Stimulated activated CD4-positive, alpha-beta T cell treated with anti-CD3 and anti-CD28 coated beads, TNF-alpha, amount 100 ng/mL, for 4 hours (primary cell): ENCODE results near the gene ITGA6.

Source experiments
- DNase-seq, 3 experiments: peaks; one replicate each; pipeline ENCODE4 v3.0.0-alpha.2; 2020; ENCODE audit warnings: low read depth in 3 of 3

ITGA6 gene

DNA sequence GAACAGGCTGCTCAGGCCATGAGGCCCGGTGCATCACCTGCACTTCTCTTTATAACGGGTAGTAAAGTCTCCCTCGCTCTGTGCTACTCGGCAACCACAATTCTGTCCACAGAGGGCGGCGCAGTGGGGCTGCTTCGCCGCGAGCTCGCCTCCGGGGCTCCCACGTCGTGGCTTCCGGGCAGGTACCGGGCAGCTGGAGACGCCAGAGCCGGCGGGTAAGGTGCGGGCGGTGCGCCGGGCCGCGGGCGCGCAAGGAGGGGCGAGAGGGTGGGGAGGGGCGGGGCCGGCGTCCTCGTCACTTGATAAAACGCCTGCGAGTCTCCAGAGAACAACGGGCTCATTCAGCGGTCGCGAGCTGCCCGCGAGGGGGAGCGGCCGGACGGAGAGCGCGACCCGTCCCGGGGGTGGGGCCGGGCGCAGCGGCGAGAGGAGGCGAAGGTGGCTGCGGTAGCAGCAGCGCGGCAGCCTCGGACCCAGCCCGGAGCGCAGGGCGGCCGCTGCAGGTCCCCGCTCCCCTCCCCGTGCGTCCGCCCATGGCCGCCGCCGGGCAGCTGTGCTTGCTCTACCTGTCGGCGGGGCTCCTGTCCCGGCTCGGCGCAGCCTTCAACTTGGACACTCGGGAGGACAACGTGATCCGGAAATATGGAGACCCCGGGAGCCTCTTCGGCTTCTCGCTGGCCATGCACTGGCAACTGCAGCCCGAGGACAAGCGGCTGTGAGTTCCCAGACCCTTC lies at the start of gene ITGA6:
Gene ITGA6, plus strand, starts transcription at position 331 of the 734 bp plus-strand sequence.
- peak; percentile 57 to 68 (median 66) for DNase-seq

DNA sequence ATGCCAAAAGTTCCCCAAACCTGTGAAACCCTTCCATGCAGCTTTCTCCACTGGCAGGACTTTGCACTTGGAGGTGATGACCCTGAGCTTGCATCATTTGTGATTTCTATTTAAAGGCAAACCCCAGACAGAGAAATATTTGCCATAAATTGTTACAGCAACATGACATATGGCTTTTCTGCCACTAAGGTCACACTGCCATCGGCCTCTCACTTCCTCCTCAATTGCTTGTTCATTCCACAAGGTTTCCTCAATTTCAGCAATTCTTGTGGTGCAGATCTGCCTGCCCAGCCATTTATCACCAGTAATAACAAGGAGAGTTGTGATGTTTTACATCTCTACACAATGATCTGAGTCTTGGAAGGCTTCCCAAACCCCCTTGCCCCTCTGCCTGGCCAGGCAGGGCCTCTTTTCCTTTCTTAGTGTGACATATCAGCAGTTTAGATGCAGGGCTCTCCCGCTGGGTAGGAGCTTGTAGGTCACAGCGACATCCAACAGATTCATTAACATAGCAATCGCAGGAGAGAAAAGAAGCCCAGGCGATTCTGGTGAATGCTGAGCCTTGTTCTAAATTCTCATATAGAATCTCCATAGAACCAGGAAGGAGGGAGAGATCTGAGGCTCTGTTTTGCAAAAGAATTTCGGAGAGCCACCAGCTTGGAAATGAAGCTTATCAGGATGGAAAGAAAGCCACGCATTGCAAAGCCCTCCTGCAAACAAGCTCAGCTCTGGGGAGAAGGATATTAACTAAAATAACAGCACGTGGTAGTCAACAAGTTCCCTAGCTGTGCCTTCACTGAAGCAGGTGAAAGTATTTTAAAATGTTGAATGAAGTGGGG lies 46.7 kb upstream of the ITGA6 start:
- DNase-seq, result no peak

DNA sequence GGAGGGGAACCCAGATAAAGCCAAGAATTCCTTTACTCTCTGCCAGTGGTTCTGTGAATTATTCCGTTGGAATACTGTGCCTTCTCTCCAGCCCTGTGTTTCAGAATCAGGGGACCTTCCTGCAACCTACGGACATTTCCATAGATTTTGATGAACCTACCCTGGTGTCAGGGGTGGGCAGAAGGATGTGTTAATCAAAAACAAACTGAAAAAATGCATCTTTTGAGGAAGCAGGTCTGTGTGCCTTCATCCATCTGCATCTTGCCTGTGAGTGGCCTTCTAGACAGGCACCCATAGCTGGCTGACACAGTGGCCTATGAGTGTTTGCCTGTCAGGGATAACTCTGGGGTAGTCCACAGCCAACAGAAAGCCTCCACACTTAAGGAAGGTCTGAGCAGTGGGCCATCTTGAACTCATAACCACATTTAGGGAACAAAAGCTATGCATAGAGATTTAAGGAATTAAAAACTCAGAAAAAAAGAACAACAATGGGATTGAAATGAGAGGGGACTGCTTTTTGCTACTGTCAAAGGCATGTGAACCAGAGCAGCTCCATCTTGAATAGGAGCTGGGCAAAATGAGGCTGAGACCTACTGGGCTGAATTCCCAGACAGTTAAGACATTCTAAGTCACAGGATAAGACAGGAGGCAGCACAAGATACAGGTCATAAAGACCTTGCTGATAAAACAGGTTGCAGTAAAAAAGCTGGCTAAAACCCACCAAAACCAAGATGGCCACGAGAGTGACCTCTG lies 45.9 kb upstream of the ITGA6 start:
- no peak for DNase-seq

DNA sequence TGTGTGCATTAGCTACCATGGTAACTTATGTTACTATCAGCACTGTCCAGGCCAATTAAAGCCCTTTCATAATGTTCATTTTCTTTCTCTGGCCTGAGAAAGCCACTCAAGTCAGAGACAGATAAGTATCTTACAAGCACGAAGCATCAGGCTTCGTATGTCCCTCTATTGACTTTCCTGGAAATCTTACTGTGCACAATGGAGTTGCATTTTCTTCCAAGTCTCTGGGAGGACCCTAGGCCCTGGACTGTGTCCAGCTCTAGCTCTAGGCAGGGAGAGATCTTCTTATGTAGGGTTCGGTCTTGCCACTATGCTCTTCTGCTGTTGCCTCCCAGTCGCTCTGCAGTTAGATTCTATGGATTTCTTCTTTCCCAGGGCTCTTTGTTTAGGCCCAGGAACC lies 40.0 kb upstream of the ITGA6 start:
- no peak for DNase-seq

DNA sequence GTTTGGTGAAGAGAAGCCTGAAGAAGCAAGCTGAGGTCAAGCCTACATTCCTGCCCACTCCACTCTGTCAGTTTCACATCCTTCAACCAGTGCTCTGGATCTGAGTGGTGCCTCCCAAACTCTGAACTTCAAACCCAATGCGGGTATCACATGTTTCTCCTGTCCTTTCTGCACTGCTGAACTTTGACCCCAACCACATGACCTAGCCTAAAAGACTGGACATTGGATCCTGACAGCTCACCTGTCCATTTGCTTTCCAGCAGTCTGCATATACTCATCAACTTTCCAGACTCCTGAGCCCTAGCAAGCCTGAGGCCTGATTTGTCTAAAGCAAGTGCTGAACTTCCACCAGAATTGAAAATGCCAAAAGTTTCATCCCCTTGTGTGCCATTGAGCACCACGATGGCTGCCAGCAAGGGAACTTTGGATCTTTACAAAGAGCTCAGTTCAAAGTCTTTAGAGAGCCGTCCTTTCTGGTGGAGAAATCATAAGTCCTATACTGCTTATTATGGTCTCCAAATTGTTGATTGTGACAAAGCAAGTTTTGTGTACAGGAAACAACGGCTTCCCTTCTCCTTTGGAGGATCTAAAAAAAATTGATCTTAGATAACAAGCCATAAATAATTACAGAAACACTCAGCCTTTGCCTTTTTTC lies 37.6 kb upstream of the ITGA6 start:
- DNase-seq, result no peak

DNA sequence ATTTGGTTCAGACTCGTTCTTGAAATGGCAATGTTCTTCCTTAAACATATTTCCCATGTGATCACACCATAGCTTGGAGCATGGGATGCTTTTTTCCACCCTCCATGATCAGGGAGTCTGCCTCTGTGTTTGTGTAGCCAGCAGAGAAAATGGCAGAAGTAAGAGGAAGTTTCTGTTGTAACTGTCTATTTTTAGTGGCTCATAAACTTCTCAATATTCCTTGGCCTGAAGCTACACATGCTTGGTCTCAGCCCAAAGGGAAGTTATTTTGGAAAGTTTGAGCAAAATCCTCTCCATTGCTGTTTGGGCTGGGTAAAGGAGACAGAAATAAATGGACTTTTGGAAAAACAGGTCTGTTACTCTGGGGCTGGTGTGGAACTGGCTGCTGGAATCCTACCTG lies 33.4 kb upstream of the ITGA6 start:
- DNase-seq, result no peak

DNA sequence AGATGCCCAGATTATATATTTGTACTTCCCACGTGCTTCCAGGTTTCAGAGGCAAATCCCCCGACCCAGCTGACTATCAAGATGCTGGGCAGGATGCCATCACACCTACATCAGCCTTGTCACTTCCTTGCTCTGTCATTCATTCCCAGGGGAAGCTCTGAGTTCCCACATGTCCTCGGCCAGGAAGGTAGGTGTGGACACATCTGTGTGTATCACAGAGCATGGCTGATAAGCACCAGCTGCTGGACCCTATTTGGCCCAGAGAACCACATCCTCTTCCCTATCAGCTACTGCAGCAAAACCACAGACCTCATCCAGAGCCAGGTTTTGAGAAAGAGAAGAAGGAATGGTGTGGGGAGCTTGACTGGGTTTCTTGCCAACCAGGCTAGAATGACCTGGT lies 31.9 kb upstream of the ITGA6 start:
- DNase-seq, result no peak

DNA sequence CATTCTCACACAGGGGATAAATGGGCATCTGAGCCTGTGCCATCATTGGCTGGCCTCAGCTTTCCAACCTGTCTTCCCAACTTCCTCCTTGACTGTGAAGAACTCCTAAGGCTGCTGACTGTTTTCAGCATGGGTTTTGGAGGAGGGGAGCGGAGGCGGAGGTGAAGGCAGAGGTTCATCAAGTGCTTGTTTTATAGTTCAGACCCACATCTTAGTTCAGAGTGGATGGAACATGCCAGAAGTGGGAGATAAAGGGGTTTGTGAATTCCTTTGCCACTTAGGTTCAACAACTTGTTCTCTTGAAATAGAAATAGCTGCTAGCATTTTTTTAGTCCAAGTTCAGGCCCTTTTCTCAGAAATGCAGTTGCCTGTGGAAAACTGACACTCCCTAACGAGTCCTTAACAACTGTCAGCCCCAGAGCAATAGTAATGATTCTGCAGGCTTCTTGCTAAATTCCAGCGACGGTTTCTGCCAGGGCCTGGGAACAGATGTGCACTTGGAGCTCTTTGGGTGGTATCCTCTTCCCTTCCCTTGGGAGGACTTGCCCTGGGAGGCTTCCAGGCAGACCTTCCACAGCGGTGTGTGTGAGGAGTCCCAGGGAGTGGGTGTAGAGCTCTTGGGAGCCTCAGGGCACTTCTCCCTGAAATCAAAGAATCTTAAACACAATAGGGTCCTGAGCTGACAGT lies 30.1 kb upstream of the ITGA6 start:
- DNase-seq, result no peak

DNA sequence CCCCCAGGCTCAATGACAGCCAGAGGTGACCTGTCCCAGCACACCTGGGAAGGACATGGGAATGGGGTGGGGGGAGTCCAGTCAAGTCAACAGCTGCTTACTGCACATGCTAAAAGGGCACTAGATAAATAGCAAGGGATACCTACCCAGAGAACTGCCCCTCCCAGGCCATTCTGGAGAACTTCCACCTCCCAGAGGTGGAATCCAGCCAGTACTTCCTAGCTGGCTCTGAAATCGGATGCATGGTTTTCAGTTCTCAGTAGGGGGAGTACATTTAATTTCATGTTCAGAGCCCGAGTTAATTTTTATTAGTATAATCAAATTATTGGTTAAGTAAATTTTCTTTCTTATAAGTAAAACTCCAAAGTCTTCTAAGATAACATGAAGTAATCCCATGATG lies 28.9 kb upstream of the ITGA6 start:
- no peak for DNase-seq

DNA sequence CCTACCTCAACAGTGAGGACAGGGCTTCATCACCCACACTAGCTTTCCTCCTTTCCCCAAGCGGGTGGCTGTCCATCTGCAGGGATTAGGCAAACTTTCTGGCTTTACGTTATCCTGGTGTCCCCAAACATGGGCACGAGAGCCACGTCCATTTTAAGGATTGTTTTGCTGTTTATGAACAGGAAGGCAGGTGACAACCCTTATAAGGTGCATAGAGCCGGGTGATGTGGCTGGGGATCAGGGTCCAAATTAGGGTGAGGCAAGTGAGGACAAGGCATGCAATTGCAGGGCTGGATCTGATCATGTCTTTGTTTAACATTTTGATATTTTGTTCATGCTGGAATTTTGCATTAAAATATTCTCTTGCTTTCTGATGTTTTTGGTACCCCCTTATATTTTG lies 27.6 kb upstream of the ITGA6 start:
- no peak for DNase-seq

DNA sequence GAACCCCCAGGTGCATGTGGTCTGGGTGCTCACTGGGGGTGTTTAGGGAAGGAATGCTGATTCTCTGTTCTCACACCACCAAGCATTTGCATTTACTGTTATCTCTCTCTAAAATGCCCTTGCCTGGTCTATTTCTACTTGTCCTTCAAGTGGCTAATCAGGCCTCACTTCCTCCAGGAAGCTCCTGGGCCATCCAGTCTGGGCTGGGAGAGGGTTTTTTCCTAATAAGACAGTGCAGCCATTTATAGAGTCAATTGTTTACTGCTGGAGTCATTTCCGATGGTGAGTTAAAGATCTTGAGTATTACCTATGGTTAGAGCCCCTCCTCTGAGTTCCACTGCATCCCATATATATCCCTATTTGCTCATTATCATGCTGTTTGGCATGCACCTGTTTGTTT lies 25.2 kb upstream of the ITGA6 start:
- no peak for DNase-seq

DNA sequence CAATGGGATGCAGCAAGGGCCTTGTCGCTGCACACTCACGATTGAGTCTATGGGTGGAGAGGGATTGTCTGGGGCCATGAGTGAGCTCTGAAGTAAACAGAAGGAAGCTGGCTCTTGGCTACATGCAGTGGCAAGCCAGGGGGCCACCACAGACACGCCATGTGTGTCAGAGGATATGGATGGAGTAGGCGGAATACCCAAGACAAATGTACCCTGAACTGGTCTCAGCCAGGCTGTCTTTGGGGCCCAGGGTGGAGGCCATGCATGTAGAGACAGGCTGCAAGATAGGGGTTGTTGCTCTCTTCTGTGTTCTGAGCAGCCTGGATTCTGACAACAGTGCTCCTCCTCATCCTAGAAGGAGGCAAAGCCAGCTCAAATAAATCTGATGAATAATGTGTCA lies 24.0 kb upstream of the ITGA6 start:
- DNase-seq, result no peak

DNA sequence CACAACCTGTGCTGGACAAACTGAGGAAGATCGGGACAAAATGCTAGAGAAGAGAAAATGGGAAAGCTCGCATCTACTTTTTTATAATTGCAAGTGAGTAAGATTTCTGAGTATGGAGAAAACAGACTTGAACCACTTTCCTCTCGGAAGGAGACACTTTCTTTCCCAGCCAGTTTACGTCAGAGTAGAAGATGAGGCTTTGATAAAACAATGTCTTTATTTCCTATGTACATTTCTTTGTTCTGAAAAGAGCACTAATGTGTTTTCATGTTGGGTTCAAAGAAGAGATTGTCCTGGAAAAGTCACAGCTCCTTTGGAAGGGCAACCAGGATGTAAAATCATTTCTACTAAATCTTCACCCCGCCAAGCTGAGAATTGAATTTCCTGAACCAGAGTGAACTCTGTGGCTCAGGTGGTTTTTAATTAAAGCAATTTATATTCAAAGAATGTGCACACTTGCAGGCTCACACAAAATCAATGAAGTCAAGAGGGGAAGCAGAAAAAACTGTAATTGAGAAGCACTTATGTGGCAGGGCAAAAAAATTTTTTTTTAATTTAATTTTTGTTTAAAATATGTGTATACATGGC lies 23.4 kb upstream of the ITGA6 start:
- no peak for DNase-seq

DNA sequence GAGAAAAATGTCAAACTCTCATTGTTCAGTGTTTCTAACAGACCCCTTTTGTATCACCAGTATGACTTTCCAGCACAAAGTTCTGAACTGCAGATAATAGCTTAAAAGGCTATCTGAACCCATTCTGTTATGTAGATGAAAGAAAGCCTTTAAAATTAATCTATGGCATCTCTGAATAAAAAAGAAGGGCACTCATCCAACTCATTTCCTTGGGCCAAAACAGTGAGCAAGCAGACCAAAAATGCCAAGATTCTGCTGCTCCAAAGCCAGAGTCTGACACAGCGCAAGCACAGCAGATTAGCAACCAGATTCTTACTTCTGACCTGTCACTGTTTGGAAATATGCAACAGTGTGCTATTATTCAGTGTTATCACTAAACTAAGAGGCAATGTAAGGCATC lies 22.6 kb upstream of the ITGA6 start:
- no peak for DNase-seq

DNA sequence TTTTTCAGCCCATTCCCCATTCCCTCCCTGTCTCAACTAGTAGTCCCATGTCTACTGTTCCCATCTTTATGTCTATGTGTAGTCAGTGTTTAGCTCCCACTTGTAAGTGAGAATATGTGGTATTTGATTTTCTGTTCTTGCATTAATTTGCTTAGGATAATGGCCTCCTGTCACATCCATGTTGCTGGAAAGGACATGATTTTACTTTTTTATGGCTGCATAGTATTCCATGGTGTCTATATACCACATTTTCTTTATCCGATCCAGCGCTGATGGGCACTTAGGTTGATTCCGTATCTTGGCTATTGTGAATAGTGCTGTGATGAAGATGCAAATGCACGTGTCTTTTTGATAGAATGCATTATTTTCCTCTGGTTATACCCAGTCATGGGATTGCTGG lies 21.7 kb upstream of the ITGA6 start:
- DNase-seq, result no peak

DNA sequence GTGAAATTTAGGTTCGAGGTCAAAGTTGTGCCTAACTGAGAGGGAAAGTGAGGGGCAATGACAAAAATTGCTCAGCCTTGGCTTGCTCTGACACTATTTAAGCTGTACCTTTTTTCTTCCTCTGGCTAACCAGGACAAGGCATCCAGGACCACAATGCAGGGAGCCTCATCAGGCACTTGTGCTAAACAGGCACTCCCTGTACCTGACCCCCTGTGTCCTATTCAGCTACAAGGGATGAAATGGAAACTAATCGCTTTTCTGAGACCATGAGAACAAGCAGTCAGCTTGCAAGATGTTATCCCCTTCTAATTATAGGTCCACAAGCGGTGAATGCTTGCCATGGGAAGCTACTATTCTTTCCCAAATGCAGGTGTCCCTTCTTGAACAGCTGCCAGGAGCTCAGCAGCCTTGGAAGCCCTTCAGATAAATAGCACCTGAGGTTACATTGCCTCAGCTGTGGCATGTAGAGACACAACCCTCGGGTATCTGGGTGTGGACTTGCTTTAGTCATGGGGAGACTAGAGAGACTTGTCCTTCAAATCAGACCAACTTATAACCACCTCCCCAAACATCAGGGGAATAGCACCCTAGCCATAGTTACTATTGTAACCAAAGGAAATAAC lies 19.1 kb upstream of the ITGA6 start:
- DNase-seq, result no peak

DNA sequence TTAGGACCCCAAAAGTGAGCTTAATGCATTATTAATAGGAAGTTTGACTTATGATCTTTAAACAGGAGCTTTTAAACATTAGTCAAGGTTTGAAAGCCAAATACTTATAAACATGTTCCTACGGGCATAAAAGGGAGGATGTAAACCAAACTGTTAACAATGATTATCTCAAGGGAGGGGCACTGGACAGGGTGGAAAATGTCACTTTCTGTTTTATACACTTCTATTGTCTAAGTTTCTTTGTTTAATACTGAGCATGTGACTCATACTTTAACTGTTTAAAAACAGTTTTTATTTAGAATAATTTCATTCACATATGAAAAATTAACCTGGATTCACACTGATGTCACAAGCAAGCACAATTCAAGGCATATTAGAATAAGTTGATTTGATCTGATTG lies 18.3 kb upstream of the ITGA6 start:
- no peak for DNase-seq

DNA sequence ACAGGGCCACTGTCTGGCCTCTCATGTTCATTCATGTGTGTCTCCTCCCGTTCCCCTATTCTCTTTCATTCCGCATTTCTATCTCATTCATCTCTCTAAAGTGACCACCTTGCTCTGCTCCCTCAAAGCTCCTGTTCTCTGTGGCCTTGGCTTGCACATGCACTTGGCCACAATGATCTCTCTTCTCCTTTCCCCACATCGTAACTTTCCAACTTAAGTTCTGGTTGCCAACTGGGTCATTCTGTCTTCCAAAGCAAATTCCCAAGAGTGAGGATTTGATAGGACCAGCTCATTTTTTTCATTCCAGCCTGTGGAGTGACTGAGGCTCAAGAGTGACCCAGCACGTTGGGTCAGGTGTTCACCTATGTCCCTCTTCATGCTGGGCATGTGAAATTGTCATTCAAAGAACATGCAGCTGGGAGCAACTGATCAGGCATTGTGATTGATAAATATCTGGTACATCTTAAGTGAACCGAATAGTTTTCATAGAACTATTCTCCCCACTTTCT lies 14.3 kb upstream of the ITGA6 start:
- no peak for DNase-seq

DNA sequence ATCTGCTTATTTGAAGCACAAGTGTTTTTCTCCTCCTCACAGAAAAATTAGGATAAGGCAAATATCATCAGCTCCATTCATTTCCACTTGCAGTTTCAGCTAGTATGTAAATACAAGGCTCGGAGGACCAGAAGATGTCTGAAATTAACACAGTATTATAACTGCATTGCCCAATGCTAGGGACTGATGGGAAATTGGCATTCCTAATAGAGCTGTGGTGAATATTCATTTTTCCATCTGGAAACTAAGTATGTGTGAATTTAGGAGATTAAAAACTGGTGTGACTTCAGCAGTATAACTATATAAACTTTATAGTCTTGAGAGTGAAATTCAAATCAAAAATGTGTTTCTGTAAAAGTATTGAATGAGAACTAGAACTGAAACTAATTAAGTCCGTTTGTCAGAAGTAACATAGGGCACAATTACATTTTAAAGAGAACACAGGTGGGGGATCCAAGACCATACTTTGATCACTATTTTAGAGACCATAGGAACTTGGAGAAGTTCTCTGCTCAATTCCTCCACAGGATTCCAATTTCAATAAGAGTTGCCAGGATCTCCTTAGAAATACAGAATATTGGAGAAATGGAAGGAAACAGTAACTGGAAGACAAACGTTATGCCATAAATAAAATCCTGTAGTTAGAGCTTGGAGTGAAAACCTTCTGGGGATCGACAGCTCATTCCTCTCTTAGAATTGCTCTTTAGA lies 12.1 kb upstream of the ITGA6 start:
- DNase-seq, result no peak

DNA sequence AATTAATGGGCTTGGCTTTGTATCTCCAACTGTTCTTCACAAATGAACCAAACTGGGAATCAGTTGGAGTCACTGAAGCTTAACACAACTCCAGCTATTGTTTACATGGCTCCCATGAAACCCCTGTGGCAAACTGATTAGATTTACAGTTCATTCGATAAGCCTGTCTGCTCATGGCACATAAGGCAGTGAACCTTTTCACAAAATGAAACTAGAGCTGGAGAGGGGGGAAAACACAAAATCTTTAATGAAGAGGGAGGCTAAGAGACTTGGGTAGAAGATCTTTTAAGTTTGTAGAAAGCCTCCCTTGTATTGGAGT lies 11.6 kb upstream of the ITGA6 start:
- no peak for DNase-seq
